Measurements from ENCODE around the gene HORMAD2.

Gene HORMAD2, protein sequence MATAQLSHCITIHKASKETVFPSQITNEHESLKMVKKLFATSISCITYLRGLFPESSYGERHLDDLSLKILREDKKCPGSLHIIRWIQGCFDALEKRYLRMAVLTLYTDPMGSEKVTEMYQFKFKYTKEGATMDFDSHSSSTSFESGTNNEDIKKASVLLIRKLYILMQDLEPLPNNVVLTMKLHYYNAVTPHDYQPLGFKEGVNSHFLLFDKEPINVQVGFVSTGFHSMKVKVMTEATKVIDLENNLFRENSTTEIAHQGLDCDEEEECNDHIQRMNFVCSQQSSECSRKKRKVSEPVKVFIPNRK

DNA sequence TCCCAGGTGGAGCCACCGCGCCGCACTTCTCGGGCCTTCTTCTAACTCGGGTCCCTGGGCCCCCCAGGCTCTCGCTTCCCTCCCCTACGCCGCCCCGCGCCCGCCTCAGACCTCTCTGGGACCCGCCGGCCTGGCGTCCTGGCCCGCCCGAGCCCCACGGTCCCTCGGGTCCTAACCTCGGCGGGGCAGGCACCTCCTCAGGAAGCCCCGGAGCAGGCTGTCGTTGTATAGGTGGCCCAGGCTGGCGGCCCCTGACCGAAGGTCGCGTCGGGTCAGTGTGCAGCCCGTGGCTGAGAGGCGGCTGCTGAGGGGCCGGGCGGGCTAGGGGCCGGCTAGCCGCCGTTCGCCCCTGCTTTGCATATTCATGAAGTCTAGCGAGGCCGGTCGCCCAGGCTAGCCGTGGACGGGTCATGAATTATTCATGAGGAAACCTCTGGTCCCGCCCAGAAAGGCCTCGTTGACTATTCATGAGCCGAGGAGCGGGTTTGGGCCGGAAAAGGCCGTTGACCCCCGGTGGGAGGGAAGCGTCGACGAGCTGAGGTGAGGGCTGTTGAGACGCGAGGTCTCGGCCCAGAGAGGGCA is at the start of gene HORMAD2:
HORMAD2 (plus strand) TSS at position 513 of the 582 bp plus-strand sequence. CDS start 13,489 bp downstream, outside the sequence.
- no peak for DNase-seq

DNA sequence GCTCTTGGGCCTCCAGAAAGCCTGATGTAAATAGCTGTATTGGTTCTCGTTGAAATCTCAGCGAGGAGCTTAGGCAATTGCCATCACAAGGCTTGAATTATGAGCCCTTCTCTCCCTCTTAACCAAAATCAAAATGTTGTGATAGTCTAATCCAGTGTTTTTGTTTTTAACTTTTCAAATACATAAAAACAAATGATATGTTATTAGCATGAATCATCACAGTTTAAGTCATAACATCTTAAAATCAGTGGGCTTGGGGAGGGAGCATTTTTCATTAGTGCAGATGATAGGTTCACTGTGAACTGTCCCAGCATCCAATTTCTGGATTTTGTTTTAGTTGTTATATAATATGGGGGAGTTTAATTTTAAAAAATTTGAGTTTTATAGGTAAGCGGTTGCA is 48.9 kb upstream of the HORMAD2 start:
- DNase-seq = no peak

DNA sequence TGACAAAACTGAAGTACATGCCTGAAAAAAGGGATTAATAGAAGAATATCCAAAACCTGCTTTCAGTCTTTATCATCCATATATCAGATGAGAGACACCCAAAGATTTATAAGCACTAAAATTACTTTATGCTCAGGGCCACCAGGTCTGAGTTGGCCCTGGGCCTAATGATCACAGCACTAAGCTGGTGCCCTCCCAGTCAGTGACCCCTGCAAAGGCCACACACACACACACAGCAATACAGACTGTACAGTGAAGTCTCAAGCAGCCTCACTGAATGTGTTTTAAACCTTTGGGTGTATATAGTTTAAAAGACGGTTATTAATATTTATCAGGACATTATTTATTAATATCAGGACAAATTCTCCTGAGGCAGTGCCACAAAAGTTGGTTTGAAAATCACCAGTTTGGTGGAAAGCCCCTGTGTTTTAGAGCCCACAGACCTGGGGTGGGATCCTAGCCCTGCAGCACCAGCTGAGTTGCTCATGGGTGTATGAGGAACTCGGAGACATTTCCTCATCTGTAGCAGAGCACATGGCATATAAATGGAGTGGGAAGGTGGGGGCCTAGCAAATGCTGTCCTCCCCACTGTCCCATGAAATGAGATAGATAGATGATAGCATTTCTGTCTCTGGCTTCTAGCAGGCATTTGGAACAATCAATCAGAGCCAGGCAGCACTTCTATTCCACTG is 48.4 kb upstream of the HORMAD2 start:
- DNase-seq = no peak

DNA sequence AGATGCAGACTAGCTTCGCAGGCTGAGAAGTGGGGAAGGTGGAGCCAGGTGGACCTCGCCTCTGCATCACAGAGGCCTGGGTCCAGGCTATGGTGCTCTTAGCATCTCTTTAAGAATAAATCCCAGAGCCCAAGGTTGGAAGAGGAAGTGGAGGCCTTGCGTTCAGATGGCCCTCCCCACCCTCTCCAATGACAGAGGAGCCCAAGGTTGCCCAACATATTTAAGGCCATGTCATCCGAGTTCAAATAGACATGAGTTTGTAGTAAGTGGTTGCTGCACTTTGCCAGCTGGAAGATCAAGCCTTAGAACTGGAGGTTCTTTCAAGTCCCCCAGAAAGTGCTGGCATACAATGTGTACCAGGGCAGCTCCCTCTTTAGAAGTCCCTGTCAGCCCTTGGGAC is 47.1 kb upstream of the HORMAD2 start:
- DNase-seq = no peak

DNA sequence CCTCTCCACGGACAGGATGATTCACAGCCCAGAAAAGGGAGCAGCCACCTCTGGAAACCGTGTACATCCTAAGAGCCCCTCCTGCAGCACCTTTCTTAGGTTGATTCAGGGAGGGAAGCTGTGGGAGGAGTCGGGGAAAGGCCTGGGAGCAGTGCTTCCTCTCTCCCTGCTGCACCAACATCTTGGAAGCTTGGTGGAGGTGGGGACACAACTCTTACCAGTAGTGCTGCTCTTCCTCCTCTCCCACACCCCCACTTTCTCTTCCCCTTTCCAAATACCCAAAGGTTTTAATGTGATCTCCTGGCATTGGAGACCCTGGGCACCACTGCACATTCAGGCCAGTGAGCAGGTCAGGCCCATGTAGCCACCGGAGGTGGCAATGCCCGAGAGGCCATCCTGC is 46.4 kb upstream of the HORMAD2 start:
- no peak for DNase-seq

DNA sequence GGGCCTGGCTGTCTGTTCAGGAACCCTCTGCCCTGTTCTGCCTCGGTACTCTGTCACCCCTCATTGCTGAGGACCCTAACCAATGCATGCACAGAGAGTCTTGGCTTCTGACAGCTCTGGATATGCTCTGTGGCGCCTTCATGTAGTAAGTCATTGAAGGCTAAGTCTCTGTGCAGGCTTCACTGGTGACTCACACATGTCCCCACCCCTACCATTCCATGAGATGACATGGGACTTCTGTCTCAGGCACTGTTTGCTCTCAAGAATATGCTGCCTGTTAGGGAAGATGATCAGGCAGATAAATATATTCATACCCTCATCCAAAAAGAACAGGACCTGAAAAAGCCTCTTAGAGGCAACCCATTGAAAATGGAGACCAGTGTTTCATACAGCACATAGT is 43.6 kb upstream of the HORMAD2 start:
- no peak for DNase-seq

DNA sequence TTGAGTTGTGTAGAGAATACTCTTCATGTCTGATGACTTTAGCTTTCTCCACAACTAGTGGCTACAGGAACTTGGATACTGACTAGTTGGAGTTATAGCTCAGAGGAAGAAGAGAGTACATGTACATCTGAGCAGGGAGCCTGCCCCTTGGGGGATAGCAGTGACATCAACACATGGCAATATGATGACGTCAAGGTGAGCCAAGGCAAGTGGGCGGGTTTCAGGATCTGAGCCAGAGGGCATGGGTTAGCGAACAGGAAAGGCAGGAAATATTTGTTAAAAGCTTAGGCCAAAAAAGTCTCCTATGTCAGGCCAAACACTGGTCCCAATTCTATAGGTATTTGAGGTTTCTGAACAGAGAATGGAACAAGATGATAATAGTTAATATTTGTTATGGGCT is 42.0 kb upstream of the HORMAD2 start:
- DNase-seq = no peak

DNA sequence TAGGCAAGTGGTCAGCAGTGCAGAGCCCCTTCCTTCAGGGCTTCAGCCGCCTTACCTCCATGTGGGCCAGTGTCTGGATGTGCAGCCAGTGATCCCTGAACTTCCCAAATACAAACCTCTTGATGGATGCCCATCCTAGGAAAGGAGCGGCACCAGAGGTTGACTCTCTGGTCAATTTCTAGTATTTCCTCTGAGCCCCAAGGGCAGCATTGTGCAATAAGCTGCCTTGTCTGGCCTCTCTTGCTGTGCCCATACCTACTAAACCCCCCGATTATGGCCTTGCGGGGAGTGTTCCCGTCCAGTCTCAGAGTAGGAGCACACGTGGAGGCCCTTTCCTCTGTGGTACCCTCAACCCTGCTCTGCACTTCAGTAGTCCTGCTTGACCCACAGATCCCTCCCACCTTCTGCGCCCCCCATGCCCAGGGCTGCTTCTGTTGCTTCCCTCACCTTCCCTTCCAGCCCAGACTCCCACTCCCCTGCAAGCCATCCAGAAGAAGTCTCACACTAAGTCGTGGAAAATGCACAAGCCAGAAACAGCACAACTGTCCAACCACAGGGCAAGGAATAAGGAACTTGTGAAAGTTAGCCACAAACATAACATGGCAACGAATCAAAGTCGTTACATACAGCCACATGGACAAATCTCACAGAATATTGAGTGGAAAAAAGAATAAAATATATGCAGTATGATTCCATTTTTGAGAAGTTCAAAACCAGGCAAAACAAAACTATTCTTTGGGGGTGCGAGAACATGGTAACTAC is 39.6 kb upstream of the HORMAD2 start:
- no peak for DNase-seq

DNA sequence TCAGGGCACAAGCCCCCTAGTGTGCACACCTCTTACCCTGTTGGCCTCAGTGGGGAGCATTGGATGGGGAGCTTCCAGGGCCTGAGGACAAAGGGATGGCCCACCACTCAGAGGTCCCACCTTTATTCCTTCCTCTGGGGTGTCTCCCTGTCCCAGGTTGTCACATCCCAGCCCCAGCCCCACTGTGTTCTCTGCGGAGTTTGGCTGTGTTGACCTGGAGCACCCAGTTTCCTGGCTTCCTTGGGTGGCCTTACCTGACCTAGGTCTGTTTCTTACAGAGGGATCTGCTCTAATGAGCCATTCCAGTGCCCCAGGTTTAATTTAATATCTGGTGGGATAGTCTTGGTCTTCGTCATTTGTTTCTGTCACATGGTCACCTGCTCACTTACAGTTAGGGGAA is 38.8 kb upstream of the HORMAD2 start:
- no peak for DNase-seq

DNA sequence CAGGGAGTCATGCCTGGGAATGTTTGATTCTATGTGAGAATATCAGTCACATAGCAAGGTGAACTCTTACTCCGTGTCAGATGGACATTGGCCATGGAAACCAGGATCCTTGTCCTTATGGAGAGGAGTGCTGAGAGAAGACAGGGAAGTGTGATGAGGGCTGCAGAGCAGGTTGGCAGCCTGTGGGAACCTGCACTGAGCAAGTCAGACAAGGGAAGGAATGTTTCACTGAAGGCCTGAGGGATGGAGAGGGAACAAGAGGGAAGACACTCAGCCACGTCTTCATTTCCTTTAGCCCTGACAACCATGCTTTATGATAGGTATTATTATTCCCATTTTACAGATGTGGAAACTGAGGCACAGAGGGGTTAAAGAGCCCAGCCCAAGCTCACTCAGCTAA is 38.4 kb upstream of the HORMAD2 start:
- no peak for DNase-seq

DNA sequence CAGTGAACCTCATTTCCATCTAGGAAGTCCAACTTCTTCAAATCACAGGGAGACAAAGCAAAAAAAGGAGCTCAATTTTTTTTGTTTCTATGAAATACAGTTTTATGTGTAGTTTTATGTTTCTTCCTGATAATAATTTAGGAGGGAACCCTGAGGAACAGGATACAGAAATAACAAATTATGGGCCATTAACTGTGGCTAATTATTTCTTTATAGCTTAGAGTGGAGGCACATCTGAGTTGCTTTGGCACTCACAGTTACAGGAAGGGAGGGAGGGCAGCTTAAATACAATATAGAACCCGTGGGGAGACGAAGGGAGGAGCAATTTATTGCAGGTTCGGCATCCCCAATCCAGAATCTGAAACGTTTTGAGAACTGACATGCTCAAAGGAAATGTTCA is 37.1 kb upstream of the HORMAD2 start:
- no peak for DNase-seq

DNA sequence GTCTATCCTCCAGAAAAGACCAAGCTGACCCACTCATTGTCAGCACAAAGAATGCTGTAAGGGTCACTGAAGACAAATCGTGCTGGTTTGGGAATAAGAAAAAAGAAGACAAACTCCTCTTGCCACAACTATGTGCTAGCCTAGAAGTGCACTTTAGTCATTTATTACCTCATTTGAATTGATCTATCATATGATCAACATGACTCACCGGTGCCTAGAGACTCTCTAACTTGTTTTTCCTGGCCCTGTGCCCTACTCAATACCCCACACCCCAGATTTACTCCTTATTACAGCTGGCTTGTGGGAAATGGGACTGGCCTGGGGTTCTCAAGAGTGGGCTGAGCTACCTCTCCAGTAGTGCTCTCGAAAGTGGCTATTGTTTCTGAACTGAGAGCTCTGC is 35.9 kb upstream of the HORMAD2 start:
- peak in 1 of 2 experiments; percentile 20 for DNase-seq

DNA sequence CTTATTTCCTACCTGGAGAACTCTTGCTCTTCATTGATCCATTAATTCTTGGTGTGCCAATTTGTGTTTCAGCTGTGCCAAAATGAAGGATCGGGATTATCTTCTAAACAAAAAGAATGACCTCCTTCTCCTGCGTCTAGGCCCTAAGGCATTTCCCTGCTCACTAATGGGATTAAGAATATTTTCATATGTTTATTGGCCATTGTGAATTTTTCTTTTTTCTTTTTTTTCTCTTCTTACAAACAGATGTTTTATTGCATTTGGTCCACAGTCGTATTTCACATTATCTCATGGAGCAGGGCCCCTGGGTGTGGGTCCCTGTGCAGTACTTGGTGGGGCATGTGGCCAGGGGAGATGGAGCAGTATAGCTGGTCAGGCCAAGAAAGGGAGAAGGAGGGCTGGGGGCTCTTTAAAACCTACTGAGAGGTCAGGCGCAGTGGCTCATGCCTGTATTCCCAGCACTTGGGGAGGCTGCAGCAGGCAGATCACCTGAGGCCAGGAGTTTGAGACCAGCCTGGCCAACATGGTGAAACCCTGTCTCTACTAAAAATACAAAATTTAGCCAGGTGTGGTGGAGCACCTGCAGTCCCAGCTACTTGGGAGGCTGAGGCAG is 35.3 kb upstream of the HORMAD2 start:
- DNase-seq = no peak

DNA sequence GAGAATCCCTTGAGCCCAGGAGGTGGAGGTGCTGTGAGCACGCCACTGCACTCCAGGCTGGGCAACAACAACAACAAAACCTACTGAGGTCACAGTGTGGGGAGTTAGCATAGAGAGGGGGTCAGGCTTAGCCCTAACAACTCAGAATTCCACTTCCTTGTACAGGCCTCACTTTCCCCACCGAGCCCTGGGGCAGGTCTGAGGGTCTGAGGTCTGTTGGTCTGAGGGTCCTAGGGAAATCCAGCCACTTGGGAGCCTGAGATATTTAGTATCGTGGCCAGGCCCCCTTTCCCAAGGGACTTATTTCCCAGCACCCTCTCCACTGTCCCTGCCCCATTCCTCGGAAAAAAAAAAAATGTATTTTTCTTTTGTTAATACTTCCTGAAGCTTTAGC is 34.8 kb upstream of the HORMAD2 start:
- no peak for DNase-seq

DNA sequence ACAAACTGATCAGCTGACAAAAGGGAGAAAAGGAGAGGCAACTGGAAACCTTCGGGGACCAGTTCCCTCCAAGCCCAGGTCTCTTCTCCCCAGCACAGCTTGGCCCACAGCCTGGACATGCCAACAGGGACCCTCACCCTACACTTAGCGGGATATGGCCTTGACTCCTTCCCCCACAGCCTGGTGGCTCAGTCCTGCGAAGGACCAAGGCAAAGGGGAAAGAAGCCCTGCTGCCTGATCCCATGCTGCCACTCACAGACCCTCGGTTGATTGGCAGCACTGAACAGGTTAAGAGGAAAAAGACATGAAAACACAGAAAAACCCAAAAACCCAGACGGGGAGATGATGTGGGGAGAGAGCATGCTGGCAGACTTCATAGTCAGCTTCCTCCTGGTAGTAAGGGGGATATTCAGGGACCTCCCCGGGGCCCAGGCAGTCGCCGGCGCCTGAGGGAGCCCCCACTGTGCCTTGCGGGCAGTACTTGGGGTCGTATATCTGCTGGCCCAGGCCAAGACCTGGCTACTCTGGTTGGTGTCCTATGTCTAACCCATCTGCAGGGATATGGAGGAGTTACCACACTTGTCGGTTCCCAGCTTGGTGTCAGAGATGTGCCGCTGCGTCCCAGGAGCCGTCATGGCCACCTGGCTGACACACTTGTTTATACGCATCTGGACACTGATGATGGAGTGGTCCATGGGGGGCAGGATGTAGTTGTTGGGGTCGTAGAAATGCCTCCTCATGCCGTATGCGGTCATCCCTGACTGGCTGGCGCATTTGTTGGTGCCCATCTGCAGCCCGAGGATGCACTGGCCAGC is 34.2 kb upstream of the HORMAD2 start:
- DNase-seq = no peak

DNA sequence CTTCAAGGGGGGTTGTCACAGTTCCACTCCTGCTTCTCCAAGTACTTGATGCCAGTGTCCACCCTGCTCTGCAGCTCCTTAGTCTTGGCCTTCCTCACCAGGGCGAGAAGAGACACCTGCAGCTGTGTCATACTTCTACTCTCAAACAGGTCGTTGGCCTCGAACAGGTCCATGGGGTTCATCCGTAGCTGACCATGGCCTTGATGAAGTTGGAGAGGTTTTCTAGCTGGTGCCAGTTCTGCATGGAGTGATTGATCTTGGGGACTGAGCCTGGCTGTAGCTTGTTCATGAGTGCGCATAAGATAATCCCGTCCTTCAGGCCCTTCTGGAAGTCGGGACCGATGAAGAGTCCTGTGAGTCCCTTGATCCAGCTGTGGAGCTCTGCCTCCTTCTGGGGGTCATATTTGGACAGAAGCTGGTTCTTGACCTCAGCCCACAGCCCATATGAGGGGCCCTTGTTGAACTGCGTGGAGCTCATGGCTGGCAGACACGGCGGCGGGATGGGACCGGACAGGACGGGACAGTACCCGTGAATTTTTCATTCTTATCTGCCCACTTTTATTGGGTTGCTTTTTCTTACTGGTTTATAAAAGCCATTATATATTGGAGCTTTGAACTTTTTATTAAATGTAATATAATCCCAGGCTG is 33.4 kb upstream of the HORMAD2 start:
- DNase-seq = no peak

DNA sequence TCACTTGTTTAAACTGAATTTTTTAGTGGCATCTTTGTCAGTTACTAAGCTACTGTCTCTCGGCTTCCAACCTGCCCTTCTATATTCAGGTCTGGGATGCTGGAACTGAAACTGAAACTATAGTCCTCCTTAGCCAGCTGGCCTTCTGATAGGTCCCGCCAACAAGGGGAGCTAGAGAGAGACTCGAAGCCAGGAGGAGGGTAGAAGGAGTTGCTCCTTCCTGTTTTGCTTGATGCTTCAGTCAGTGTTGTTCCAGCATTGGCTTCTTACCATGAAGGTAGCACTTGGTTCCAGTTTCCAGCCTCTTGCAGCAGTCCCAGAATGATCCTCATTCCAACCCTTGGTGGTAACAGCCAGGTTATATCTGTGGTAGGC is 32.9 kb upstream of the HORMAD2 start:
- no peak for DNase-seq

DNA sequence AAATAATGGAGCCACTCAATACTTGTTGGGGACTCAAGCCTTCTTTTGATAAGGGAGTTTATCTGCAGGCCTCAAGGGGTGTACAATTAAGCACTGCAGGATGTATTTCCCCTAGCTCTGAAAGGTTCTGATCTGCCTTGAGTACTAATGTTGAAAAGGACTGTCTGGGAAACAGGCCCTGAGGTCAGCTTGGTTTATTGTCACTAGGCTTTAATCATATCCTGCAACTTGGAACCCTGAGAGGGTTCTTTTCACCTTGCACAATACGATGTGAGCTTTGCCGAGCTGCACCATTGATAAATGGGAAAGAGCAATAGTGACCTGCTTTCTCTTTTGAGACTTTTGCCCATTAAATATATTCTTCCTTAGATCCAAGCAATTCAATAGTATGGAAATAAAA is 31.6 kb upstream of the HORMAD2 start:
- DNase-seq = no peak

DNA sequence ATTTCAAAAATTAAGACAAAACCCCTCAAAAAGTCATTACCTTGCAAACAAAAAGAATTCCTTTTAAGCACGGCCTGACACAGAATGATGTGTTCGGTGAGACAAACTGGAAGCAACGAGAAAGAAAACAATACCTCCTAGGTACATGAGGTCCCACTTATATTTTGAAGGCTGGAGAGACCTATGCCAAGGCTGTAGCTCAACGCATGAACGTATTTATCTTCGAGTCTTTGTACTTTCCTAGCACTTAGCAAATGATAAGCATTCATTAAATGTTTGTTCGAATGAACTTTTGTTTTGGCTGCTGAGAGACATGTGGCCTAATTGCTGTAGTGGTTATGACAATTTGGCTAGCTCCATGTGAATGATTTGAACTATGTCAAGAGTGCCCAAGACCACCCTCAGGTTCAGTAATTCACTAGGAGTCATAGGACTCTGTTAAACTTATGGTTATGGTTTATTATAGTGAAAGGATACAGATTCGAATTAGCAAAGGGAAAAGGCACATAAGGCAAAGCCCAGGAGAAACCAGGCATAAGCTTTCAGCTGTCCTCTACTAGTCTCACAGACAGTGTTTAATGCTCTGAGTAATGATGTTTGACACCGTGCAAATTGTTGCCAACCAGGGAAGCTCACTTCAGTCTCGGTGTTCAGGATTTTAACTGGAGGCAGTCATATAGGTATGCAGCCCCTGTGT is 26.0 kb upstream of the HORMAD2 start:
- DNase-seq = no peak

DNA sequence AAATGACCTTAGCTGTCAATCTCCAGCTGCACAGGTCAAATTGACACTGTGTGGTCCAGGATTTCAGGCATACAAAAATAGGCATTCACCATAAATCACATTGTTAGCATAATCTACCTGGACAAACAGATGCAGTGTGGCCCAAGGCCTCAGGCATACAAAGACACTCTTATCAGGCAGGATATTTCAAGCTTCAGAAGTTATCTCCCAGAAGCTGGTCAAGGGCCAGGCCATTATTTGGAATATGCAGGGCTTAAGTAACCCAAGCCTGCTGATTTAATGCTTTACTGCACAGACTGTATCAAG is 25.5 kb upstream of the HORMAD2 start:
- DNase-seq = no peak

DNA sequence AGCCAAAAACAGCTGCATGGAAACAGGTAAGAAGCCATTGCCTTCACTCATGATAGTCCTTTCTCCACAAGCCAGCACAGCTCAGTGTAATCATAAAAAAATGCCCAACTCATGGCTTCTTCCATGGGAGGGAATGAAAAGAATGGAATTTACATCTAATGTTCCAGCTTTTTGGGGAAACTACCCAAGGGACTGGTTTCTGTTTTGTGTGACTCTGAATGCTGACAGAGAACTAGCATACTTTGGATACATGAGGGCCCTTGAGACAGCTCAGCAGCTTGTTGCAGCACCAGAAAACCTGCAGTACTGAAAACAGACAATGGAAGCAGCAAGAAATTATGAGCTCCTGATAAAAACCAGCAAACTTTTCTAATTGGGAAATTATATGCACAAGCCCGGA is 24.2 kb upstream of the HORMAD2 start:
- DNase-seq = no peak

Measured in SHP77 (cell line).